Ureter (tissue), 1 donor: ENCODE measurements around the gene ITCH. TPM values are rescaled to one million over a fixed set of nuclear protein-coding genes. Genes with fewer than 3 reads are reported as not detected.
"Not testable (repeated sequence)": the region's sequence is repeated elsewhere in the genome, so short reads cannot be mapped to it uniquely, and the experiment has no call there.

Source experiments
- DNase-seq: peaks from one replicate; pipeline ENCODE4 v3.0.0-alpha.2; 2020; ENCODE audit warnings: low spot score
- total RNA-seq: library from RNA; stranded (reverse); gene quantifications from one replicate; pipeline ENCODE4 v1.2.4, GENCODE V29; 2023
- donor health status: DM: yes; HTN: yes; CAD: no.

ITCH gene
- total RNA-seq, 1 donor from 2014 or later = 65.0 TPM

GRCh38 chr20:34377072-34377847, 14.2 kb downstream of the ITCH start:
- no peak for DNase-seq

GRCh38 chr20:34382174-34382573, 19.1 kb downstream of the ITCH start:
- DNase-seq = no peak

- not testable (repeated sequence) for DNase-seq
Observed at GRCh38 chr20:34382877-34383455, 19.9 kb downstream of the ITCH start.

DNA sequence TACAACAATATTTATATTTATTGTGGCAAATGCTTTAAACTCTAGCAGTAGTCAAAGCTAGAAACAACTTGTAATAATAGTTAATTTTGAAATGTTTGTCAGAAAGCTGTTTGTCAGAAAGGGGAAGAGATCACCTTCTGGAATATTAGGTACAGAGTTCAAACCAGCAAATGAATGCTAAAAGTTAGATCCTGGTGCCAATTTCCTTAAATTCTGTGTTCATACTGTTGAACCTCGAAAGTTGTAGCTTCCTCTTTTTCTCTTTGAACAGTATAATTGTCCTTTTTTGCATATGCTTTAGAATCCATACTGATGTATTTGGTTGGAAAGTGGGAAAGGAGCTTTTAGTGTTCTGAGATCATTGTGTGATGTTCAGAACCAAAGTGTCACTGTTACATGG, 22.4 kb downstream of the ITCH start:
- no peak for DNase-seq

DNA sequence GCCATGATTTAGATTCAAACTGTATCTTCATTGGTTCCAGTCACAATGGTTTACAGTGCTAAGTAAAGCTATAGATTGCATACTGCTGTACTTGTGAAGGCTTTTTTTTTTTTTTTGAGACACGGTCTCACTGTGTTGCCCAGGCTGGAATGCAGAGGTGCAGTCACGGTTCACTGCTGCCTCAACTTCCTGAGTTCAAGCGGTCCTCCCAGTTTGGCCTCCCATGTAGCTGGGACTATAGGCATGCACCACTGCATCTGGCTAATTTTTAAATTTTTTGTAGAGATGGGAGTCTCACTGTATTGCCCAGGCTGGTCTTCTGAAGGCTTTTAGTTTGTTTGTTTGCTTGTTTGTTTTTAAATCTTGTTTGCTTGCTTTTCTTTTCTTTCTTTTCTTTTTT, 24.9 kb downstream of the ITCH start:
- no peak for DNase-seq

DNA sequence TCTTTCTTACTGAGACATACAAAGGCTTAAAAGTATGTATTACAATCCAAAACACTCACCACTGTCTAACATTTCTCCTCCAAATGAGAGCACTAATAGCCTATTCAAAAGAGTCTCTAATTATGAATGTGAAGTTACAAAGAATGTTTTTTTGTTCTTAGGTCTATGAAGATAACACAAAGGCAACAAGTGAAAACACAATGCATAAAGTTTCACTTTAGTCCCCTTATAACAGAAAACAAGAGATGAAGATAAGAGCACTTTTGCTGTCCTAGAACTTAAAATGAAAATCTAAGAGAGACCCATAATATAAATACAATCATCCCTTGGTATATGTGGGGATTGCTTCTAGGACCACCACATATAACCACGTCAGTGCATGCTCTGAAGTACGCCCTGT, 25.6 kb downstream of the ITCH start:
- no peak for DNase-seq

DNA sequence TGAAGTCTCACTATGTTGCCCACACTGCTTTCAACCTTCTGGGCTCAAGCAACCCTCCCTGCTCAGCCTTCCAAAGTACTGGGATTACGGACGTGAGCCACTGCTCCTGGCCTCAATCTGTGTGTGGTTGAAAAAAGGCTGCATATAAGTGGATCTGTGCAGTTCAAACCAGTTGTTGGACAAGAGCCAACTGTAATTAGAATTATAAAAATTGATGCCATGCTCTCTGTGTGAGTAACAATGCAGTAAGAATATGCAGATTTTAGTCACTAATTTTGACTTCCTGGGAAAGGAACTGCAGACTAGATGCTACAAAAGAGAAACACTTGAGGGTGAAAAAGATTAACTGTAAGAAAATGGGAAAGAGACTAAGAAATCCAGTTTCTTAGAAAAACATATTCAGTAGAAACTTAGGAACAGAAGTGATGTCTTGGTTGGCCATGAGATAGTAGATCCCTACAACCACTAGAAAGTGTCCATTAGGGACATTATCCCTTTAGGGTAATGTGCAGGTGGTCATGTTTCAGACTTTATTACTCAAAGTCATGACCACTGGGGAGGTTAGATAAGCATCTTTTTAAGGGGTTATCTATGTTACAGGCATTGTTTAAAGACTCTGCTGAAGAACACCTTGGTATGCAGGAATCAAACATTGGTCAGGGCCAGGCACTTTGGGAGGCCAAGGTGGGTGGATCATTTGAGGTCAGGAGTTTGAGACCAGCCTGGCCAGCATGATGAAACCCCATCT, 26.3 kb downstream of the ITCH start:
- DNase-seq = no peak

DNA sequence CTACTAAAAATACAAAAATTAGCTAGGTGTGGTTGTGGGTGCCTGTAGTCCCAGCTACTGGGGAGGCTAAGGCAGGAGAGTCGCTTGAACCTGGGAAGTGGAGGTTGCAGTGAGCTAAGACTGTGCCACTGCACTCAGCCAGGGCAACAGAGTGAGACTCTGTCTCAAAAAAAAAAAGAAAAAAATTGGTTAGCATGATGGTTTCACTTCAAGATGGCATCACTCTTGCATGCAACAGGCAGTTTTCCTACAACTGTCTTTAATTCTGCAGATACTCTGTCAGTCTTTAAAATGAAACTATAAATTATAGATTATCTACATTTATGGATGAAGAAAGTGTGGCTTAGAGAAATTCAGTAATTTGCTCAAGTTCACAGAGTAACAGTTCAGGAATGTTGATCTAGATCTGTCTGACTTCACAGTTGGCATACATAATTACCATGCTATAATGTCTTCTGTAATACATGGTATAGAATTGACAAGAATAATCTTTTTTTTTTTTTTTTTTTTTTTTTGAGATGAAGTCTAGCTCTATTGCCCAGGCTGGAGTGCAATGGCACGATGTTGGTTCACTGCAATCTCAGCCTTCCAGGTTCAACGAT, 27.0 kb downstream of the ITCH start:
- no peak for DNase-seq

- no peak for DNase-seq
Observed at GRCh38 chr20:34396408-34396807, 33.3 kb downstream of the ITCH start.

GRCh38 chr20:34397096-34397495, 34.0 kb downstream of the ITCH start:
- DNase-seq = no peak

DNA sequence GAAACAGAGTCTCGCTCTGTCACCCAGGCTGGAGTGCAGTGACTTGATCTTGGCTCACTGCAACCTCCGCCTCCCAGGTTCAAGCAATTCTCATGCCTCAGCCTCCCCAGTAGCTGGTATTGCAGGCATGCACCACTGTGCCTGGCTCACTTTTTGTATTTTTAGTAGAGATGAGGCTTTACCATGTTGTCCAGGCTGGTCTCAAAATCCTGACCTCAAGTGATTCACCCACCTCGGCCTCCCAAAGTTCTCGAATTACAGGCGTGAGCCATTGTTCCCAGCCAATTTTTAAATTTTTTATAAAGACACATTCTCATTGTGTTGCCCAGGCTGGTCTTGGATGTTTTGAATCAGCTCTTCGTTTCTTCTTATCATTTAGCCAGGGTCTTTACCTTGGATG, 37.7 kb downstream of the ITCH start:
- not testable (repeated sequence) for DNase-seq

DNA sequence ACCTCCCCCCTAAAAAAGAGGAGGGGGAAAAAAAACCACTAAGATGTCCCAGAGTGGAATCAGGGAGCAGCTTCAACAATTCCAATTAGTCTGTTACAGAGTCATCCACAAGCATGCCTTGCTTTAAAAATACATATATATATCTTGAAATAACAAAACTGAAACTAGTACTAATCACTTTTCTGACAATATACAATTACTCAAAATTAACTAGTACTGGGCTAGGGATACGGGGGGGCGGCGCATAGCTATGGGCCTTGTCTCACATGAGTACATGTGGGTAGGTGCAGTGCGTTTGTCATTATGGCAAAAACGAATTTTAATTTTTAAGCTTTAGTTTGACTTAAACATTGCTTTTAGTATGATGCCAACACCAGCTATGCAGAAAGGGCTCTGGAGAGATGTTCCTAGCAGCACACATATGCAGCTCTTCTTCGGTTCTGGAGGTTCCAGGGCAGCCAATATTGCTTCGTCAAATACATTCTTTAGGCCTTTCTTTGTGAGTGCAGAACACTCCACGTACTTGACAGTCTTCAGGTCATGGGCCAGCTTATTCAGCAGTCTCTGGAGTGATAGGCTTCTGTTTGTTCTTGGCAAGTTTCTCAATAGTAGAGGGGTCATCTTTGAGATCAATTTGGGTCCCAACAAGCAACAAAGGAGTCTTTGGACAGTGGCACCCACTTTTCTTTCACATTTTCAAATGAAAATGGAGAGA, 38.8 kb downstream of the ITCH start:
- DNase-seq = no peak

DNA sequence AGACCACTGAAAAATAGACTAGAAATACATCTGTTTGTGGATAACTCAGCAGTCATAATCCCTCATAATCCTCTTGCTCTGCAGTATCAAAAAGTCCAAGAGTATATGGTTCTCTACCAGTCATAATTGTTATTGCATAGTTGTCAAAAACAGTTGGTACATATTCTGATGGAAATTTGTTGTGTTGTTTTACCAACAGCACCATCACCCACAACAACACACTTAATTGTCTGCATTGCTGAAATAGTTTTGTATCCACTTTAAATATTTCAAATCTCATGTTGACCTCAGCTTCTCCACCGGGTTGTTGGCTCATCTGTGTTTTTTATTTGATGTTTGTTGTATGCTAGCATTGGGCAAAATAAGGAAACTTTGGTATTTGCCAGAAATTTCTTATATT, 39.4 kb downstream of the ITCH start:
- DNase-seq = no peak

DNA sequence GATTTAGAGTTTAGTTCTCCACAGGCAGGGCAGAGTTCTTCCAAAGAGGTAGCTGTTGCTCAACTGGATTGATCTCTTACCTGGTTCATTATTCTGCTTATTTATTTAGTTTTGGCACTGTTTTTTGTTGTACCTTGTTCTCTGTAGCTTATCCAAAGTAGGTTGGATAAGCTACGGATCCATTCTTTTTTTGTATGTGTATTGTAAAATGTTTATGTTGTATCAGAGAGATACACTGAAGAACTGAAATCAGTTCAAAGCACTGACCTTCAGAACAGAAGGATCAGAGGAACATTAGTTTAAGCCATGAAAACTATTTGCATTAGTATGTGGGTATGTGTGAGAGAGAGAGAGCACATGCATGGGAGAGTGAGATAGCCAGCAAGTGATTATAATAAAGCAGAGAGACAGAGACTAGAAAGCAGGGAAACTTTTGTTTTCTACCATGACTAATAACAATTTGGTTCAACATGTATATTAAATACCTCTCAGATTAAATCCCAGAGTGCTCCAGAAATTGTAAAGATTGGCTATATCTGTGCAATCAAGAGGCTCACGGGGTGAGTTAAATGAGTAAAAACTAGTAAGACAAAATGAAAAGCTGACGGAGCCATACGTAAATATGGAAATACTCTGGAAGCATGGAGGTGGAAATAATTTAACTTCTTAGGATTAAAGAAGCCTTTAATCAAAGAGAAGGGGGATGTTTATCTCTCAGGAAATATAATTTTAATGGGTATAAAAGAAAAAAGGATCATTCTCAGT, 40.2 kb downstream of the ITCH start:
- no peak for DNase-seq

GRCh38 chr20:34403908-34404307, 40.8 kb downstream of the ITCH start:
- DNase-seq = no peak

- DNase-seq = no peak
Observed at GRCh38 chr20:34404803-34405202, 41.7 kb downstream of the ITCH start.

DNA sequence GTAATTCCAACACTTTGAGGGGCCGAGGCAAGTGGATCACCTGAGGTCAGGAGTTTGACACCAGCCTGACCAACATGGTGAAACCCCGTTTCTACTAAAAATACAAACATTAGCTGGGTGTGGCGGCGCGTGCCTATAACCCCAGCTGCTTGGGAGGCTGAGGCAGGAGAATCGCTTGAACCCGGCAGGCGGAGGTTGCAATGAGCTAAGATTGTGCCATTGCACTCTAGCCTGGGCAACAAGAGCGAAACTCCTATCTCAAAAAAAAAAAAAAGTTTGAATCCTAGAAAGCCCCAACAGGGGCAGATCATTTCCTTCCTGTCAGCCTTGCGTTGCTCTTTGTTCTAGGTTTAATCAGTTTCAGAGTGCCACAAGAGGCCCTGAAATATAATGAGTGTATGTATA, 42.2 kb downstream of the ITCH start:
- not testable (repeated sequence) for DNase-seq

DNA sequence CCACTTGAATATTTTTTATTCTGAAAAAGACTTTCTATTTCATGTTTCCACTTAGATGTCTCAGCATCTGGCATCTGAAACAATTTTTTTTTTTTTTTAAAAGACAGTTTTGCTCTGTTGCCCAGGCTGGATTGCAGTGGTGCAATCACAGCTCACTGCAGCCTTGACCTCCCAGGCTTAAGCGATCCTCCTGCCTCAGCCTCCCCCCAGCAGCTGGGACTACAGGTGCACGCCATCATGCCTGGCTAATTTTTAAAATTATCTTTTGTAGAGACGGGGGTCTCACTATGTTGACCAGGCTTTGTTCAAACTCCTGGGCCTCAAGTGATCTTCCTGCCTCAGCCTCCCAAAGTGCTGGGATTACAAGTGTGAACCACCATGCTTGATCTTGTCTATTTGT, 42.9 kb downstream of the ITCH start:
- DNase-seq = not testable (repeated sequence)

GRCh38 chr20:34407962-34408474, 44.9 kb downstream of the ITCH start:
- no peak for DNase-seq

DNA sequence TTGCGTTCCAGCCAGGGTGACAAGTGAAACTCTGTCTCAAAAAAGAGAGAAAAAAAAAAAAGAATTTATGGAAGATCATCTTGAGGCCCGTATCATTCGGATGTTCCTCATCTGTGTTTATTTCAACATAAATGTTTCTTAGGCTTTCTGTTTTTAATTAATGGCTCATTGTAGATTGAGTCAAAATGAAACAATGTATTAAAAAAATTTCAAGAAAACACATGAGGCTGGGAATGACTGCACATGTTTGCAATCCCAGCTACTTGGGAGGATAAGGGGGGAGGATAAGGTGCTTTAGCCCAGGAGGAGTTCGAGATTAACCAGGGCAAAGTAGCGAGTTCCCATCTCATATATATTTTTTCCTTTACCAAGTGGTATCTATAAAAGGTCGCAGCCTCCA, 47.3 kb downstream of the ITCH start:
- DNase-seq = no peak

- DNase-seq = no peak
Observed at GRCh38 chr20:34412453-34412852, 49.4 kb downstream of the ITCH start.
